T-helper 2 cell (primary cell): ENCODE results near the gene WDR47.
"Not testable (repeated sequence)": the region's sequence is repeated elsewhere in the genome, so short reads cannot be mapped to it uniquely, and the experiment has no call there.

ENCODE experiments used
- DNase-seq, 5 experiments: peaks; one replicate each; pipeline versions ENCODE4 v3.0.0 to v3.0.0-alpha.2; 2012 to 2022

Gene WDR47

DNA sequence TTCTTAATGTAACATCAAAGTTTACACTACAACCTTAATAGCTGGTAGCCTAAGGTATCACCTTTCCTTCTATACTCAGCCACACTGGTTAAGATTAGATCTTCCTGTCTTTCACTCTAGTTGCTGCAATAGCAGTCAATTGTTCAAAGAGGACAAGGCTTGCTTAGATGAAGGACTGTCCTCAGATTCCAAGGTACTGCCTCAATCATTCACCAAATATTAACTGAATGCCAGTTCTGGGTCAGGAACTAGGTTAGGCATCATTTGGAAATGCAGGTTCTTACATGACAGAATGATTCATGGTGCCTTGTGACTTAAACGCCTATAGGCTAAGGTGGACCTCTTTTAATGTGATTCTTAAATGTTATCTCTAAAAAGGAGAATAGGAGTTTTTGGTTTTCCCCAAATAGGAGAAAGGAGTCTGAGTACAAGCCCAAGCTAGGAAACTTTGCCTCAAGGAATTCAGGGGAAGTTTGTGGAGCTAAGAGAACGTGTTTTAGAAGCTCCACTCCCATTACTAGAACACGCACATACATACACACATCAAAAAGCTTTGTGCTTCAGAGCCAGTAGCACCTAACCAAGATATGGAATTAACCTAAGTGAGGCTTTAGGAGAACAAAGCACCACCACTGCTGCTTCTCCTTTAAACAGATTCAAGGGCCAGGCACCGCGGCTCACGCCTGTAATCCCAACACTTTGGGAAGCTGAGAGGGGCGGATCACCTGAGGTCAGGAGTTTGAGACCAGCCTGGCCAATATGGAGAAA is 8.5 kb upstream of the WDR47 start:
- no peak for DNase-seq

DNA sequence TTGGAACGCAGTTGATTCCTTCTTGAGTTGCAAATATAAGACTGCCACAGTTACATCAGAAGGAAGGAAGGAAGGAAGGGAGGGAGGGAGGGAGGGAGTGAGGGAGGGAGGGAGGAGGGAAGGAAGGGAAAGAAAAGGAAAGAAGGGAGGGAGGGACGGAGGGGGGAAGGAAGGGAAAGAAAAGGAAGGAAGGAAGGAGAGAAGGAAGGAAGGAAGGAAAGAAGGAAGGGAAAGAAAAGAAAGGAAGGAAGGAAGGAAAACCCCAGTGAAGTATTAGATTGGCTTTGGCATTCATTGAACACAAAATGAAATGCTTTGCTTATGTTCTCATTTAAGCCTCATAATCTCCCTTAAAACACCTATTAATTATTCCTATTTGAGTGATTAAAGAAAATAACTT is 6.4 kb upstream of the WDR47 start:
- DNase-seq: no peak

DNA sequence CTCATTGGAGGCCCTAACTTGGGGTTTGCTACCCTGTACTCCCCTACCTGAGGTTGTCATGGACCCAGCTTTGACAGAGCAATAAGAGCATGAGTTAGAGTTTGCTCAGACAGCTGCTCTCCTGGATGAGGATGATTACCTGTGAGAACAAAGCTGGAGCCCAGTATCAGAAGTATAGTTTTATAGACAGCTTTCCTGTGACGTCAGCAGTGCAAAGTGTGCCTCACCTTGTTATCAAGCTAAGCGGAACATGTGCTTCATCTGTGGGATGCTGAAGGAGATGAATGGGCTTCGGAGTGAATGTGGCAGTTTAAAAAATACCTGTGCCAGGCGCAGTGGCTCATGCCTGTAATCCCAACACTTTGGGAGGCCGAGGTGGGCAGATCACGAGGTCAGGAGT is 5.4 kb upstream of the WDR47 start:
- DNase-seq: no peak

- no peak for DNase-seq
These were observed 4.8 kb upstream of the WDR47 start for GRCh38 chr1:109046671-109047070.

DNA sequence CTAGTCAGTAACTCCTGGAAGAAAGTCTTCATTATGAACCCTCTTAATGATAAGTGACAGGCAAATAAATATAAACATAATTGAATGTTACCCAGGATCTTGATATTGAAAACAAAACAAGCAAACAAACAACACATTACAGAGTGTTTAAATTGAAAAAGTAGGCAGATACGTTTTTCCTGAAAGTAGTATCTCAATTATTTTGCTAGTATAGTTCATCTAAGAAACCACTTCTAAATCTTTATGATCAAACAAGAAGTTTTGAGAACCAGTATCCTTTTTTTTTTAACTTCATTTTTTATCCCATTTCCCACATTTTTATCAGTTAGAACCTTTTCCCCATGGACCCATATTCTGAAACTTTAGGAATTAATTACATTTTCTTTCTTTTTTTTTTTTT is 3.7 kb upstream of the WDR47 start:
- no peak for DNase-seq

DNA sequence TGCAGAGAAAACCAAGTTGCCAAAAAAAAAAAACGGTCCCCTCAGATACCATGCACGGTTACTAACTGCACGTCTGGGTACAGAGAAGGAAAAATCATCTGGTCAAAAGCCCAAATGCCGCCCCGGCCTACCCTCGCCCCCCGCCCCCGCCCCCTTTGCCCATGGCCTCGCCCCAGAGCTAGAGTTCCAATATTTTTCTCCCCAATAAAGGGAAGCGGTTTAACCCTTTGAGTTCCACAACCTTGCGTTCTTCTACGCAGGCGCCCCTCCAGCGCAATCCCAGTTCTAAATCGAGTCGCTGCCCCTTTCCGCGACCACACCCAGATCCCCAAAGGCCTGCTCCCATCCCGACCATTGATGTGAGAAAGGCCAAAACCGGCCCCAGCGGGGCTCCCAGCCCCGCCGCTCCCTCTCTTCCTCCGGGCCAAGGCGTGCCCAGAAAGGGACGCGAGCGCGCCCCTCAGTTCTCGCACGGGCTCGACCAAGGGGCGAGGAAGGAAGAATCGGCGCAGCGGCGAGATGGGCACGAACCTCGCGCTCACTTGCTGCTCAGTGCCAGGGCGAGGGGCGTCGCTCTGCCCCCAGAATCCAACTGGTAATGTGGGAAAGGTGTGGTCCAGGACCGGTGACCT is 797 bp downstream of the WDR47 start:
- DNase-seq: peak in 2 of 5 experiments; percentile 11 to 49

- DNase-seq: no peak
These were observed 1.3 kb downstream of the WDR47 start for GRCh38 chr1:109040627-109040988.

- DNase-seq: no peak
These were observed 7.5 kb downstream of the WDR47 start for GRCh38 chr1:109034382-109034781.

- DNase-seq: not testable (repeated sequence)
These were observed 12.4 kb downstream of the WDR47 start for GRCh38 chr1:109029493-109029892.

GRCh38 chr1:109027841-109028240 is 14.1 kb downstream of the WDR47 start:
- DNase-seq: no peak

DNA sequence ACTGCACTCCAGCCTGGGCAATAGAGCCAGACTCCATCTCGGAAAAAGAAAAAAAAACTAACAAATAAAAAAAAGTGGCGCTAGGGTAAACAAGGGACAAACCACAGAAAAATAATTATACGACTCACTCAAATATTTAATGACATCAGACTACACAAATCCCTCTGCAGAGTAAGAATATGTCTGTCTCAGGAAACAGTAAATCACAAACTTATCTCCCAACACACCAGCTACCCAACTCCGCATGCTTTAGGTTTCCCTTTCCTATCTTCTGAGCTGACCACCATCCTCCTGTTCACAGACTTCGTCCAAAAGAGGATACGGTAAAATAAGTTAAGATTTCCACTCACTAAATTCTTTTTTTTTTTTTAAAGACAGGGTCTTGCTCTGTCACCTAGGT is 16.2 kb downstream of the WDR47 start:
- DNase-seq: no peak

DNA sequence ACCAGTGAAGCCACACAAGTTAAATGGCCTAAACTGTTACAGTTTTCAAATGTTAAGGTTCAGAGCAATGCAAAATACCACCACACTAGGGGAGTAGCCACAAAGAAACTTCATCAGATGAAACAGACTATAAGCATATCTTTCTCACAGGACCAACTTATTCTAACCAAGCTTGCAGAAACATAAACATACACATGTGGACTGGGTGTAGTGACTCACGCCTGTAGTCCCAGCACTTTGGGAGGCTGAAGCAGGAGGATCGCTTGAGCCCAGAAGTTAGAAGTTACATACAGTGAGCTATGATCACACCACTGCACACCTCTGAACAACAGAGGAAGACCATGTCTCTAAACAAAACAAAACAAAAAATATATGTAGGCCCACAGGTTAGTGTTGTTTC is 17.3 kb downstream of the WDR47 start:
- DNase-seq: no peak

DNA sequence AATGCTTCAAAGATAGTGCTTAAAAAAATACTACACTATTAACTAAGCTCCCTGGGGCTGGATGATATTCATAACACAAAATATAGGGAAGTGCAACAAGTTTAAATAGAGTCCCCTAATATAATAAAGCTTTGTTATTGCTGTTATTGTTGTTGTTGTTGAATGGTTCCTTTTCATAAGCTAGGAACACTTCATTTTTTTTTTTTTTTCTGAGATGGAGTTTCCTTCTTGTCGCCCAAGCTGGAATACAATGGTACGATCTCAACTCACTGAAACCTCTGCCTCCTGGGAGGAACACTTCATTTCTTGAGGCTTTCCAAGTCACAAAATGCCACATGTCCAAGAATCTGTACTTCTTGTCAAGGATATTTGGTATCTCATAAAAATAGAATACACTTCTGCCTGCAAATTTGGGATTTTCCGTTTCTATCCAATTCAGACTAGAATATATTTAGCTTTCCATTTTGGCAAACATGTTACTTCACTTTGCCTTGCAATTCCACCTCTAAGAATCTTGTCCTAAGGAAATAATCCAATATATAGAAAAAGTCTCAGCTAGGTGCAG is 21.1 kb downstream of the WDR47 start:
- no peak for DNase-seq

DNA sequence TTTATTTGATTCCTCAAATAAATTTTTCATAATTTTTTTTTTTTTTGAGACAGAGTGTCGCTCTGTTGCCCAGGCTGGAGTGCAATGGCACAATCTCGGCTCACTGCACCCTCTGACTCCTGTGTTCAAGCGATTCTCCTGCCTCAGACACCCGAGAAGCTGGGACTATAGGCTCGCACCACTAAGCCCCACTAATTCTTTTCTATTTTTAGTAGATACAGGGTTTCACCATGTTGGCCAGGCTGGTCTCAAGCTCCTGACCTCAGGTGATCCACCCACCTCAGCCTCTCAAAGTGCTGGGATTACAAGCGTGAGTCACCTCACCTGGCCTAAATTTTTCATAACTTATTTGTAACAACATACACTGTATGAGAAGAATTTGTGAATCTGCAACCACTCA is 24.2 kb downstream of the WDR47 start:
- not testable (repeated sequence) for DNase-seq

DNA sequence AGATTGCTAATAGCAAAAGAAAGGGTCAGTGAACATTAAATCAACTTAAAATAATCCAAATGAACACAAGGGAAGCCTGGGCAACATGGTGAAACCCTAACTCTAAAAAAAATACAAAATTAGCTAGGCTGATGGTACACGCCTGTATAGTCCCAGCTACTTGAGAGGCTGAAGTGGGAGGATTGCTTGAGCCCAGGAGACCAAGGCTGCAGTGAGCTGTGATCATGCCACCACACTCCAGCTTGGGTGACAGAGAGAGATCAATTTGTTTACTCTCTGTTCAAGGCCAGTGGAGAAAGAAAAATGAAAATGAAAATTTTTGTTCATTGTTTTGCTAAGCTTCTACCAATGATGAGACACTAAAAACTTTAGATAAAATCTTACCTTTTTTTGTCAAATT is 24.8 kb downstream of the WDR47 start:
- no peak for DNase-seq

GRCh38 chr1:109011335-109011734 is 30.6 kb downstream of the WDR47 start:
- DNase-seq: no peak

GRCh38 chr1:108996622-108997021 is 45.3 kb downstream of the WDR47 start:
- DNase-seq: peak in 1 of 5 experiments; percentile 25

- DNase-seq: no peak
These were observed 58.8 kb downstream of the WDR47 start for GRCh38 chr1:108983114-108983513.

DNA sequence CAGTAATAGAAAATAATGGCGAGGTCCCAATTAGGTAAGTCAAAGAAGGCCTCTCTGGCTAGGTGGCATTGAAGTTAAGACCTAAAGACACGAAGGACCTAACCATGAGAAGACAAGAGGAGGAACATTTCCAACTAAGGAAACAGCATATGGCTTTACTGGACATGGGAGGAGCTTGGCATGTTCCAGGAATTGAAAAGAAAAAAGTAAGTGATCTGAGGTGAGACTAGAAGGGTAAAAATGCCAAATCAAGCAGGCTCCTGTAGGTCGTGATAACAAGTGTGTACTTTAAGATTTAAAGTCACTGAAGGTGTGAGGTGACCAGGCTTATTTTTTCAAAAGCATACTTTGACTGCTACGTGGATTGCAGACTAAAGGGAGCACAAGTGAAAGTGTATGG is 65.2 kb downstream of the WDR47 start:
- no peak for DNase-seq

DNA sequence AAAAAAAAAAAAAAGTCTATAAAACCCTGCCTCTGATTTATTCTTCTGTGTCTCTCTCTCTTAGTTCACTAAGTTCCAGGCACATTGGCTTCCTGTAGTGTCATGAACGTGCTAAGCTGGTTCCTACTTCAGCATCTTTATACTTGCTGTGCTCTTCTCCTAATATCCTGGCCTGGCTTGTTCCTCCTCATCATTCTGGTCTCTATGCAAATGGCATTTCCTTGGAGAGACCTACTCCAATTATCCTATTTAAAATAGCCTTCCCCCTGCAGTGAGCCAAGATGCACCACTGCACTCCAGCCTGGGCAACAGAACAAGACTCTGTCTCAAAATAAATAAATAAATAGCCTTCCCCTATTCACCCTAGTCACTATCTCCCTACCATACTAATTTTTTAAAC is 69.0 kb downstream of the WDR47 start:
- DNase-seq: no peak

DNA sequence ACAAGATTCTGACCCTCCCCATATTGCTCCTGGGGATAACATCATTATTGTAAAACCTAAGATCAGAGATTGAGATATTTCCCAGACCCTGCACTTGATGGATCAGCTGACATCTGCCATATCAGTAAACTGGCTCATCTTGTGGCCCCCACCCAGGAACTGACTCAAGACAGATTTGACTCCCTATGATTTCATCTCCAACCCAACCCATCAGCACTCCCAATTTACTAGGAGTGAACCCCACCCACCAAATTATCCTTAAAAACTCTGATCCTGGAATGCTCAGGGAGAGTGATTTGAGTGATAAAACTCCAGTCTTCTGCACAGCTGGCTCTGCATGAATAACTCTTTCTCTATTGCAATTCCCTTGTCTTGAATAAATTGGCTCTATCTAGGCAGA is 72.6 kb downstream of the WDR47 start:
- DNase-seq: no peak

GRCh38 chr1:108963052-108963686 is 78.7 kb downstream of the WDR47 start, which contains the start of gene CLCC1:
Gene CLCC1 (minus strand): TSS chr1:108963484. CDS start chr1:108950437, 13,047 bp downstream.
- DNase-seq: peak; percentile 84 to 97 (median 91)

GRCh38 chr1:108962681-108963051 is 79.2 kb downstream of the WDR47 start:
- DNase-seq: peak in 3 of 5 experiments; percentile 6 to 67 (median 9)
